MCF 10A (cell line): ENCODE data around the gene SPACA7. TPM values are rescaled to one million over a fixed set of nuclear protein-coding genes. Genes with fewer than 3 reads are reported as not detected.
"Not testable (repeated sequence)": the region's sequence is repeated elsewhere in the genome, so short reads cannot be mapped to it uniquely, and the experiment has no call there.

Experiments
- BruUV-seq: library from RNA; stranded (reverse); fragments of 400-500 nt; replicated peaks from 2 replicates; lab custom pipeline; 2021; lab: Mats Ljungman, UMichigan
- CTCF ChIA-PET: fragments of 300-600 bp; sonication (Branson Sonifier 250); formaldehyde crosslinking; extraction: SDS; loops from one replicate; lab custom pipeline; 2021; ENCODE audit warnings: antibody characterized with exemption, inconsistent platforms; lab: Yijun Ruan, JAX
- POLR2A ChIA-PET: fragments of 300-600, 350-650 bp; sonication (Branson Sonifier 250); formaldehyde crosslinking; extraction: SDS; loops from one replicate; lab custom pipeline; 2020; ENCODE audit warnings: antibody characterized with exemption, inconsistent platforms; lab: Yijun Ruan, JAX
- DNase-seq: peaks from one replicate; pipeline ENCODE4 v3.0.0-alpha.2; 2018; ENCODE audit not compliant: unreplicated experiment
- H3K27ac Mint-ChIP-seq: one replicate; pipeline ENCODE4 v1.8.0; 2022; ENCODE audit warnings: mild to moderate bottlenecking, low read depth, mixed read lengths; ENCODE audit not compliant: unreplicated experiment
- H3K27me3 Mint-ChIP-seq: one replicate; pipeline ENCODE4 v1.8.0; 2022; ENCODE audit warnings: mixed read lengths; ENCODE audit not compliant: insufficient read depth, unreplicated experiment
- H3K36me3 Mint-ChIP-seq: one replicate; pipeline ENCODE4 v1.8.0; 2022; ENCODE audit warnings: mild to moderate bottlenecking, moderate library complexity, mixed read lengths; ENCODE audit not compliant: insufficient read depth, unreplicated experiment
- H3K4me1 Mint-ChIP-seq: one replicate; pipeline ENCODE4 v1.8.0; 2022; ENCODE audit warnings: mixed read lengths; ENCODE audit not compliant: insufficient read depth, unreplicated experiment
- H3K4me3 Mint-ChIP-seq: one replicate; pipeline ENCODE4 v1.8.0; 2022; ENCODE audit warnings: mild to moderate bottlenecking, moderate library complexity, mixed read lengths; ENCODE audit not compliant: unreplicated experiment
- H3K9me3 Mint-ChIP-seq: one replicate; pipeline ENCODE4 v1.8.0; 2022; ENCODE audit warnings: mixed read lengths; ENCODE audit not compliant: unreplicated experiment
- CTCF ChIP-seq: fragments of 200-600 bp; IDR thresholded peaks from one replicate; pipeline ENCODE4 v1.8.0; 2022; ENCODE audit warnings: antibody characterized with exemption, mild to moderate bottlenecking; ENCODE audit not compliant: unreplicated experiment
- intact Hi-C: fragments of 100-400 bp; cut with micrococcal nuclease; formaldehyde crosslinking; loops from 2 replicates; pipeline ENCODE4 v1.14.1; 2022
- total RNA-seq: library from RNA; stranded (reverse); gene quantifications from 2 replicates; pipeline ENCODE4 v1.2.3, GENCODE V29; 2022

SPACA7 gene
- total RNA-seq, 1 experiment from 2014 or later: not detected

- Mint-ChIP-seq H3K9me3 (no peaks in the 10 kb centered on the region), H3K4me1 (no peaks in the 10 kb centered on the region), H3K27ac (no peak overlapping the region), H3K27me3 (no peaks in the 10 kb centered on the region), H3K4me3 (no peak overlapping the region), H3K36me3 (no peaks in the 10 kb centered on the region)
- POLR2A ChIA-PET: no interaction called here
- CTCF ChIA-PET: no interaction called here
- no peak for DNase-seq
- BruUV-seq: no TSS peak
- intact Hi-C loops: no loop called here
- TF ChIP-seq CTCF: no peak
Observed at GRCh38 chr13:112397108-112397507, 21.0 kb downstream of the SPACA7 start.

GRCh38 chr13:112398347-112398746 is 22.2 kb downstream of the SPACA7 start:
- H3K27ac Mint-ChIP-seq, BruUV-seq, H3K36me3 Mint-ChIP-seq, intact Hi-C loops, POLR2A ChIA-PET, H3K4me1 Mint-ChIP-seq, H3K9me3 Mint-ChIP-seq, H3K27me3 Mint-ChIP-seq, DNase-seq, CTCF ChIA-PET, H3K4me3 Mint-ChIP-seq: not testable (repeated sequence)

- BruUV-seq, H3K27ac Mint-ChIP-seq, POLR2A ChIA-PET, H3K4me3 Mint-ChIP-seq, H3K27me3 Mint-ChIP-seq, intact Hi-C loops, DNase-seq, H3K36me3 Mint-ChIP-seq, H3K4me1 Mint-ChIP-seq, CTCF ChIA-PET: not testable (repeated sequence)
- H3K9me3 Mint-ChIP-seq: peaks cover 17% of the 10 kb centered on the region
Observed at GRCh38 chr13:112409828-112410227, 33.7 kb downstream of the SPACA7 start.

GRCh38 chr13:112416647-112417046 is 40.5 kb downstream of the SPACA7 start:
- CTCF ChIA-PET: no interaction called here
- no peak overlapping the region for H3K27ac Mint-ChIP-seq
- H3K27me3 Mint-ChIP-seq: no peaks in the 10 kb centered on the region
- peaks cover 46% of the 10 kb centered on the region for H3K9me3 Mint-ChIP-seq
- no TSS peak for BruUV-seq
- no peak for DNase-seq
- no peak for TF ChIP-seq CTCF
- POLR2A ChIA-PET: no interaction called here
- H3K36me3 Mint-ChIP-seq: no peaks in the 10 kb centered on the region
- no peak overlapping the region for H3K4me3 Mint-ChIP-seq
- intact Hi-C loops: no loop called here
- H3K4me1 Mint-ChIP-seq: no peaks in the 10 kb centered on the region

- TF ChIP-seq CTCF: no peak
- H3K4me1 Mint-ChIP-seq: no peaks in the 10 kb centered on the region
- ChIA-PET CTCF (no interaction called here), POLR2A (interaction anchor here (0.7 kb wide), 1 partner anchor 415 kb away, joined by 5 read pairs; no protein-coding TSS in a partner anchor)
- H3K27me3 Mint-ChIP-seq: no peaks in the 10 kb centered on the region
- BruUV-seq: no TSS peak
- peaks cover 48% of the 10 kb centered on the region for H3K9me3 Mint-ChIP-seq
- DNase-seq: no peak
- no peak overlapping the region for H3K4me3 Mint-ChIP-seq
- H3K36me3 Mint-ChIP-seq: no peaks in the 10 kb centered on the region
- intact Hi-C loops: no loop called here
- H3K27ac Mint-ChIP-seq: no peak overlapping the region
Observed at GRCh38 chr13:112417079-112417478, 40.9 kb downstream of the SPACA7 start.
